Astrocyte of the spinal cord (primary cell): Measurements from ENCODE around the gene GRK3.

Experiments used
- DNase-seq: peaks from one replicate; pipeline ENCODE4 v3.0.0; 2011; ENCODE audit warnings: low read depth, low spot score
- H3K4me3 ChIP-seq: 2 replicates; pipeline ENCODE4 v1.5.1; 2011; ENCODE audit warnings: low read depth, mild to moderate bottlenecking, low read length, moderate library complexity
- CTCF ChIP-seq: IDR thresholded peaks from 2 replicates; pipeline ENCODE4 v1.5.1; 2012; ENCODE audit warnings: low read depth, mild to moderate bottlenecking, low read length, inconsistent platforms
- in situ Hi-C: cut with HindIII; loops from 2 replicates; pipeline ENCODE4 v1.10.0; 2017; ENCODE audit warnings: low sequenced_read_pairs

Gene GRK3

DNA sequence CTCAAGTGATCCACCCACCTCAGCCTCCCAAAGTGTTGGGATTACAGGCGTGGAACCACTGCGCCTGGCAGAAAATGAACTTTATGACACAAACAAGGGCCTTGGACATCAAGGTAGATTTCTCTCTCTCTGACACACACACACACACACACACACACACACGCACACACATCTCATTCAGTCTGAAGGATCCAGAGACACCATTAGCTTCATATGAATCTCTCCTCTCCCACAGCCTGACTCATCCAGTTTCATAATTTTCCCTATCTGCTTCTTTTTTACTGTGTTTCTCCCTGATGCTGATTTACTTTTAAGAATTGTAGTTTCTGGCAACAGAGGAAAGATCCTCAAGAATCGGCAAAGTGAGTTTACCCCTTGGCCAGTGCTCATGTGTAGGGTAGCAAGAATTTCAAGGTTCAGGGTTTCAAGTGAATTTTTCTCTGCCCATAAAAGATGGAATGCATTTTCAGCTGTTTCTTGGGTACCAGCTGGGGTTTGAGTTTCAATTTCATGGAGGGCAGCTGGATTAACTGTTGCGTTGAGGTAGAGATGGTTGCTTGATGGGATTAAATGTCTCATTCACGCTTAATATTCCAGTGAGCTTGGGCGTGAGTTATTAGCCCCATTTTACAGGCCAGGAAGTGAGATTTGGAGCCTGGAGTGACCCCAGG, 181.0 kb downstream of the GRK3 start:
- no peak overlapping the region for H3K4me3 ChIP-seq
- no peak for TF ChIP-seq CTCF
- in situ Hi-C loops, result no loop called here
- DNase-seq, result peak; percentile 46

- H3K4me3 ChIP-seq, result no peak overlapping the region
- TF ChIP-seq CTCF, result no peak
- peak; percentile 68 for DNase-seq
- in situ Hi-C loops, result no loop called here
Measured at GRCh38 chr22:25746012-25746373, 181.5 kb downstream of the GRK3 start.

GRCh38 chr22:25747245-25747944, 182.9 kb downstream of the GRK3 start:
- no peak overlapping the region for H3K4me3 ChIP-seq
- TF ChIP-seq CTCF, result no peak
- in situ Hi-C loops, result no loop called here
- peak; percentile 96 for DNase-seq

- in situ Hi-C loops, result no loop called here
- no peak overlapping the region for H3K4me3 ChIP-seq
- no peak for TF ChIP-seq CTCF
- no peak for DNase-seq
Measured at GRCh38 chr22:25748140-25748539, 183.7 kb downstream of the GRK3 start.

DNA sequence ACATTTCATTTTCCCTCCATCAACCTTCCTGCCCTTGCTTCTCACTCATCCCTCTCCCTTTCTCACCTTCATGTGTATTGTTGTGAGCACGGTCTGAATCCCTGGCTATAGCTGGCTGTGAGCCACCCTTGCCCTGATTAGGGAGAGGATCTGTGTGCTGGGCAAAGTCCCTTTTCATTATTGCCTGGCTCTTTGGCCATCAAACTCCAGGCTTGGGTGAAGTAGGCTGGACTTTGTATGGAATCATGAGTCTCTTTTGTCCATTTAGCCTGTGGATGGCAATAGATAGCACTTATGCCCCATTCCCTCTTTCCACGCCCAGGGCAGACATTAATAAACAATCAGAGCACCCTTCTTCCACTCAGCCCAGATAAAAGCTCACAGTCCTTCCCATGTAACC, 184.2 kb downstream of the GRK3 start:
- no peak for DNase-seq
- no peak overlapping the region for H3K4me3 ChIP-seq
- TF ChIP-seq CTCF, result no peak
- in situ Hi-C loops, result no loop called here

DNA sequence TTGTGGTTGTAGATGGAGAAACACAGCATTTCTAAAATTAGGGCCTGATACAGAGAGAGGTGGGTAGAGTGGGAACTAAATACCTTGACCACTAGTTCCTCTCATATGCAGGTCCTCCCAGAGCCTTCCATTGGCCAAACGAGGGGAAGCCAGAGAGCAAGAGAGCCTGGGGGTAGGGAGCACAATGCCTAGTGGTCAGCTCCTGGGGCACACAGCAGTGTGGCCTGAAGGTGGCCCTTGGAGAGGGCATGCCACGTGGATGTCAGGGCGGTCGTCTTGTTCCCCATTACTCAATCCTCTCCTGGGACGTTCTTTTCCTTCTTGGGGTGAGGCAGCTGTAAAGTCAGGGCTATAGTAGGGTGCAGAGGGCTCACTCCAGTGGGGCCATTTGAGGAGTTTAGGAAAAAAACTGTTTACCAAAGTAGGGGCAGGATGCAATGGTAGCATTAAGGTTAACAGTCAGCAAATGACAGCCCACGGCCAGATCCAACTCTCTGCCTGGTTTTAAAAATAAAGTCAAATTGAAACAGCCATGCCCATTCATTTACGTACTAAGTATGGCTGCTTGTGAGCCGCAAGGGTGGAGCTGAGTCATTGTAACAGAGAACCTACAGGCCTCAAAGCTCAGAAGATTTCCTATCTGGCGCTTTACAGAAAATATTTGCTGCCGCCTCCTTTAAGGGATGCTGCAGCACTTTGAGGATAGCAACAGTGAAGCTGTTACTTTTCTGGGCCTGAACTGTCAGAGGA, 185.1 kb downstream of the GRK3 start:
- TF ChIP-seq CTCF, result no peak
- no peak for DNase-seq
- H3K4me3 ChIP-seq, result no peak overlapping the region
- in situ Hi-C loops, result no loop called here
